ENCODE data around the gene CREB1. TPM values are rescaled to one million over a fixed set of nuclear protein-coding genes. Genes with fewer than 3 reads are reported as not detected.
"Not testable (repeated sequence)": the region's sequence is repeated elsewhere in the genome, so short reads cannot be mapped to it uniquely, and the experiment has no call there.

Gene CREB1
- total RNA-seq, 2 donors from 2014 or later = 32.5 to 32.9 TPM

DNA sequence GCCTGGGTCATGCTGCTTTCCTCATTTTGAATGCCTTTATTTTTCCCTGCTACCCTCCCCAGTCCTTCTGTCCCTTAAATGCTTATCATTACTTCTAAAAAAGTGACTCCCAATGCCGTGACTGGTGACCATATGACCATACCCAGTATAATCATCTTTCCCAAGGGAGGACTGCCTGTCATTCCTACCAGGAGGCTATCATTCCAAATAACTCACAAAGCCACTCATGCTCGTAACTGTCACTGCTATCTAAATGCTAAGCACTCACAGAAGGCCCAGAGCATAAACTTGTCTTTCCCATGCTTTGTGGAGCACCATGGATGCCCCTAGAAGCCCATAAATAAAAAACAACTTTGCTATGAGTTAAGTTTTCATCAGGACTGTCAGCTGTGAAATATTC, 38.7 kb upstream of the CREB1 start:
- Histone ChIP-seq H3K27ac (peak overlapping the region; percentile 51 to 77), H3K27me3 (no peaks in the 10 kb centered on the region)
- no peak for DNase-seq (ENCODE audit: low spot score)

DNA sequence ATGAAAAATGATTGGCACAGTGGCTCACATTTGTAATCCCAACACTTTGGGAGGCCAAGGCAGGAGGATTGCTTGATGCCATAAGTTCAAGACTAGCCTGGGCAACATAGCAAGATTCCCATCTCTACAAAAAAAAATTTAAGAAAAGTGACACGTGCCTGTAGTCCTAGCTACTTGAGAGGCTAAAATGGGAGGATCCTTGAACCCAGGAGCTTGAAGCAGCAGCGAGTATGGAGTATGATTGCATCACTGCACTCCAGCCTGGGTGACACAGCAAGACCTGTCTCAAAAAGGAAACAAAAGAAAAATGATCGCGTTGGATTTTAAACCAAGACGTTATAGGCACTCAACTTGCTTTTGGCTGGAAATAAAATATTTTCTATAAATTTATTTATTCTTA, 37.8 kb upstream of the CREB1 start:
- TF ChIP-seq, protein P1, sequence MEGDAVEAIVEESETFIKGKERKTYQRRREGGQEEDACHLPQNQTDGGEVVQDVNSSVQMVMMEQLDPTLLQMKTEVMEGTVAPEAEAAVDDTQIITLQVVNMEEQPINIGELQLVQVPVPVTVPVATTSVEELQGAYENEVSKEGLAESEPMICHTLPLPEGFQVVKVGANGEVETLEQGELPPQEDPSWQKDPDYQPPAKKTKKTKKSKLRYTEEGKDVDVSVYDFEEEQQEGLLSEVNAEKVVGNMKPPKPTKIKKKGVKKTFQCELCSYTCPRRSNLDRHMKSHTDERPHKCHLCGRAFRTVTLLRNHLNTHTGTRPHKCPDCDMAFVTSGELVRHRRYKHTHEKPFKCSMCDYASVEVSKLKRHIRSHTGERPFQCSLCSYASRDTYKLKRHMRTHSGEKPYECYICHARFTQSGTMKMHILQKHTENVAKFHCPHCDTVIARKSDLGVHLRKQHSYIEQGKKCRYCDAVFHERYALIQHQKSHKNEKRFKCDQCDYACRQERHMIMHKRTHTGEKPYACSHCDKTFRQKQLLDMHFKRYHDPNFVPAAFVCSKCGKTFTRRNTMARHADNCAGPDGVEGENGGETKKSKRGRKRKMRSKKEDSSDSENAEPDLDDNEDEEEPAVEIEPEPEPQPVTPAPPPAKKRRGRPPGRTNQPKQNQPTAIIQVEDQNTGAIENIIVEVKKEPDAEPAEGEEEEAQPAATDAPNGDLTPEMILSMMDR (IDR thresholded peaks at IDR 0.05) = no peak
- no peak for DNase-seq (ENCODE audit: low spot score)

More for the DNA sequence above, 38.7 kb upstream of the CREB1 start:
- no peaks in the 10 kb centered on the region for H3K9me3 ChIP-seq
- no peak overlapping the region for H3K4me3 ChIP-seq
- peaks cover 0 to 14% of the 10 kb centered on the region in 2 donors for H3K4me1 ChIP-seq
- TF ChIP-seq, protein P1 (IDR thresholded peaks at IDR 0.05) = no peak
- H3K36me3 ChIP-seq = no peaks in the 10 kb centered on the region

DNA sequence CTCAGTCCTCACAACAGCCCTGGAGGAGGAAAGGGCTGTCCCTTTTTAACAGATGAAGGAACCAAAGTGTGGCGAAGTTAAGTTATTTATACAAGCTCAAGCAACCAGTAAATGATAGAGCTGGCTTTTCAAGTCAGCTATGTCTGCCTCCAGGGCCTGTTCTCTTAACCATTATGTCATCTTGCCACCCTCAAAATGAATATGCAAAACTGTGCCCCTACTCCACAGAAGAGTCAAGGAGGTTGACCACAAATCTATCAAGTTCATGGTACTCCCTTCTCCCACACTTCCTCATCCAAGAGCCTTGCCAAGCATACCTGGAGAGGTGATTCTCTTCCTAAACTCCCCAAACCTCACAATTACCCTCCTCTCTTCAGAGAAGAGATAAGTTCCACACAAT, 37.3 kb upstream of the CREB1 start:
- no peak for DNase-seq (ENCODE audit: low spot score)
- no peaks in the 10 kb centered on the region for H3K9me3 ChIP-seq
- H3K27ac ChIP-seq = peak overlapping the region in 1 of 2 donors; percentile 77
- no peak overlapping the region for H3K4me3 ChIP-seq
- H3K27me3 ChIP-seq = no peaks in the 10 kb centered on the region
- peaks cover 0 to 14% of the 10 kb centered on the region in 2 donors for H3K4me1 ChIP-seq
- H3K36me3 ChIP-seq = no peaks in the 10 kb centered on the region
- TF ChIP-seq, protein P1 (IDR thresholded peaks at IDR 0.05) = no peak

More for the DNA sequence above, 37.8 kb upstream of the CREB1 start:
- Histone ChIP-seq H3K27ac (peak overlapping the region in 1 of 2 donors; percentile 77), H3K4me3 (no peak overlapping the region), H3K27me3 (no peaks in the 10 kb centered on the region), H3K9me3 (no peaks in the 10 kb centered on the region), H3K36me3 (no peaks in the 10 kb centered on the region), H3K4me1 (peaks cover 0 to 14% of the 10 kb centered on the region in 2 donors)

DNA sequence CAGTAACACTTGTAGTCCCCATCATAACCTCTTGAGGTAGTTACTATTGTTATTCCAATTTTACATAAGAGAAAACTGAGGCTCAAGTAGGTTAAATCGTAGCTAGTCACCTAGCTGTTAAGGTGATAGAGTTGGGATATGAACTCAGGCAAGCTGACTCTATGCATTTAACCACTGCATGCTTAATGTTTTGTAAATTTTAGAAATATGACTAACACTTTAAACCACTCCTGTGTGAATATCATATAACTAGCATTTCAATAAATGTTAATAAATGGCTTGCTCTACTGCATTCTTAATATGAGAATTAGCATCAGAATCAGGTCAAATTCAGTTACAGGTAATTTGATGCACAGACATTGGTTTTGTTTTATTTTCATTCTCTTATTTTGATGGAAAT, 35.6 kb upstream of the CREB1 start:
- Histone ChIP-seq H3K36me3 (no peaks in the 10 kb centered on the region), H3K4me3 (no peak overlapping the region), H3K9me3 (no peaks in the 10 kb centered on the region), H3K4me1 (peaks cover 0 to 13% of the 10 kb centered on the region in 2 donors), H3K27me3 (no peaks in the 10 kb centered on the region), H3K27ac (no peak overlapping the region)
- TF ChIP-seq, protein P1 (IDR thresholded peaks at IDR 0.05) = no peak
- no peak for DNase-seq (ENCODE audit: low spot score)

DNA sequence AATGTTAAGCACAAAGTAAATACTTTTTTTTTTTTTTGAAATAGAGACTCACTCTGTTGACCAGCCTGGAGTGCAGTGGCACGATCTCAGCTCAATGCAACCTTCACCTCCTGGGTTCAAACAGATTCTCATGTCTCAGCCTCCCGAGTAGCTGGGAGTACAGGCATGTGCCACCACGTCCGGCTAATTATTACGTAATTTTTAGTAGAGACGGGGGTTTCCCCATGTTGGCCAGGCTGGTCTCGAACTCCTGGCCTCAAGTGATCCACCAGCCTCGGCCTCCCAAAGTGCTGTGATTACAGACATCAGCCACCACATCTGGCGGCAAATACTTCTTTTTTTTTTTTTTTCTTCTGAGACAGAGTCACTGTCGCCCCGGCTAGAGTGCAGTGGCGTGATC, 32.8 kb upstream of the CREB1 start:
- not testable (repeated sequence) for H3K27me3 ChIP-seq; H3K27ac ChIP-seq; H3K4me3 ChIP-seq; H3K36me3 ChIP-seq; DNase-seq (ENCODE audit: low spot score); H3K9me3 ChIP-seq
- peaks cover 0 to 15% of the 10 kb centered on the region in 2 donors for H3K4me1 ChIP-seq

DNA sequence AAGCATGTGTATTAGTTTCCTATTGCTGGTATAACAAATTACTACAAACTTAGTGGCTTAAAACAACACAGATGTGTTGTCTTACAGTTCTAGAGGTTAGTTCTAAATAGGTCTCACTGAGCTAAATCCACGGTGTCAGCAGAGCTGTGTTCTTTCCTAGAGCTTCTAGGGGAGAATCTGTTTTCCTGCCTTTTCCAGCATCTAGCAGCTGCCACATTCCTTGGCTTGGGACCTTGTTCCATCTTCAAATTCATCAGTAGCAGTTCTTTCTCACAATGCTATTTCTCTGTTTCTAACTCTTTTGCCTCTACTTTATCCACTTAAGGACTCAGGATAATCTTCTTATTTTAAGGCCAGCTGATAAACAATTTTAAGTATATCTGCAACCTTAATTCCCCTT, 32.2 kb upstream of the CREB1 start:
- Histone ChIP-seq H3K27me3 (no peaks in the 10 kb centered on the region), H3K4me1 (peaks cover 0 to 16% of the 10 kb centered on the region in 2 donors), H3K36me3 (no peaks in the 10 kb centered on the region), H3K4me3 (no peak overlapping the region), H3K27ac (peak overlapping the region in 1 of 2 donors; percentile 45), H3K9me3 (no peaks in the 10 kb centered on the region)
- DNase-seq (ENCODE audit: low spot score) = no peak
- TF ChIP-seq, protein P1 (IDR thresholded peaks at IDR 0.05) = no peak

Measured in right atrium auricular region (tissue), 2 donors.